Measurements from ENCODE around the gene THRB. TPM values are rescaled to one million over a fixed set of nuclear protein-coding genes. Genes with fewer than 3 reads are reported as not detected.

Gene THRB
- total RNA-seq, 4 donors from 2014 or later, result 3.7 to 11.3 (median 6.1) TPM

DNA sequence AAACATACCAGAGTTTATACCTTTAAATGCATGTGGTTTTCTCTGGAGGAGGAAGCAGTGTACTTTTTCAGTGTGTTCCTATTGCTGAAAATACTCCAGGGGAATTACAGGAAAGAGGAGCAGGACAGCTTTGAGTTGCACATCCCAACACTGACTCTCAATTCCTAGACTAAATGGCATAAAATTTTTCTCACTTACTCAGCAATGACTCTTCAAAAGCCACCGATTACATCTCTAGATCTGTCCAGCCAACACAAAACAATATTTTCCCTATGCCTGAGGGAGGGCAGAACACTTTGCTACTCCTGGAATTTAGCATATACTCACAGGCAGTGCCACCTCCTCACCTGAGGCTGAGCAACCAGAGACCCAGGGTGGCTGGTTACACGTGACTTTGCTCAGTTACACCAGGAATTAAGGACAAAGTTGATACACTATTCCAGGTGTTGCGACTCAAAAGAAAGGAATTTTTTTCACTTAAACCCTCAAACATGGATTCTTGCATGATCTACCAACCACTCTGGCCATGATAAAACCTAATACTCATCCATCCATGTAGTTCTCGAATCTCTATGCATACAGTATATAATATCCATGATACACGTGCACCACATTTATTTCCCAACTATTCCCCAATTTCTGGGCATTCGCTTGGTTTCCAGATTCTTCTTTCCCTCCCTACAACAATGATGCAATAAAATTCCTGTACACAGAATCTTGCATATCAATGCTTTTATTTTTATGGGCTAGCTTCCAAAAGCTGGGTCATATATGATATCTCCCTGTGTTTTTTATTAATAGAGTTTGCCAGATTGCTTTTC lies 194.6 kb downstream of the THRB start:
- Histone ChIP-seq H3K9me3 (no peaks in the 10 kb centered on the region), H3K36me3 (no peaks in the 10 kb centered on the region), H3K27me3 (no peaks in the 10 kb centered on the region), H3K4me3 (no peak overlapping the region), H3K4me1 (peaks cover 0 to 4% (median 2%) of the 10 kb centered on the region in 3 donors), H3K27ac (no peak overlapping the region)
- intact Hi-C loops (cut with DNase I), result no loop called here
- TF ChIP-seq, protein P1, sequence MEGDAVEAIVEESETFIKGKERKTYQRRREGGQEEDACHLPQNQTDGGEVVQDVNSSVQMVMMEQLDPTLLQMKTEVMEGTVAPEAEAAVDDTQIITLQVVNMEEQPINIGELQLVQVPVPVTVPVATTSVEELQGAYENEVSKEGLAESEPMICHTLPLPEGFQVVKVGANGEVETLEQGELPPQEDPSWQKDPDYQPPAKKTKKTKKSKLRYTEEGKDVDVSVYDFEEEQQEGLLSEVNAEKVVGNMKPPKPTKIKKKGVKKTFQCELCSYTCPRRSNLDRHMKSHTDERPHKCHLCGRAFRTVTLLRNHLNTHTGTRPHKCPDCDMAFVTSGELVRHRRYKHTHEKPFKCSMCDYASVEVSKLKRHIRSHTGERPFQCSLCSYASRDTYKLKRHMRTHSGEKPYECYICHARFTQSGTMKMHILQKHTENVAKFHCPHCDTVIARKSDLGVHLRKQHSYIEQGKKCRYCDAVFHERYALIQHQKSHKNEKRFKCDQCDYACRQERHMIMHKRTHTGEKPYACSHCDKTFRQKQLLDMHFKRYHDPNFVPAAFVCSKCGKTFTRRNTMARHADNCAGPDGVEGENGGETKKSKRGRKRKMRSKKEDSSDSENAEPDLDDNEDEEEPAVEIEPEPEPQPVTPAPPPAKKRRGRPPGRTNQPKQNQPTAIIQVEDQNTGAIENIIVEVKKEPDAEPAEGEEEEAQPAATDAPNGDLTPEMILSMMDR (IDR thresholded peaks at IDR 0.05), result no peak
- no peak for TF ChIP-seq POLR2A (IDR thresholded peaks at IDR 0.05)
- 64 to 72% methylated on average over 6 of the region's 6 CpGs for WGBS, 2 donors
- no peak for DNase-seq

DNA sequence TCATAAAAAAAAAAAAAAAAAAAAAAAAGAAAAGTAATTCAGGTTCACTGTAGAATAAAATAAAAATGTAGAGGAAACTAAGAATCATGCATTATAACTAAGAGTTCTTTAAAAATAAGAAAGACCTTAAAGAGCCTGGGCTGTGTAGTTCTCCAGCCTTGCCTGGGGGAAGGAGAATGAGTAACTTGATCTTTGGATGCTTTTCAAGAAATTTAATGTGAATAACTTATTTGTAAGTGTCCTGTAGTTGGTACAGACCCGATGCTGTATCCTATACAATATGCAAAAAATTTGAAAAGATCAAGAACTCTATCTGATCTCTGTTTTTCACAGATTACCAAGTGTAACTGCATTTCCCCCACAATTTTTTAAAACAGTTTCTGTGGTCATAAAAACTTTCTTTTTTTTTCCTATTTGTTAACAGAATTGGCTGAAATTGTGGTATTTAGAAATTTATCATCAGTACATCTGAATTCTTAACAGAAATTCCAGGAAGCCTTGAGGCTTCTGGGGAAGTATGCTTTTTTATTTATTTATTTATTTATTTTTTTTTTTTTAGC lies 195.3 kb downstream of the THRB start:
- WGBS, 2 donors, result 13 to 36% methylated on average over 1 of the region's 1 CpG
- no peaks in the 10 kb centered on the region for H3K27me3 ChIP-seq
- H3K4me1 ChIP-seq, result peaks cover 0 to 4% (median 2%) of the 10 kb centered on the region in 3 donors
- peaks cover 0 to under 1% (median 0%) of the 10 kb centered on the region in 3 donors for H3K9me3 ChIP-seq
- no peak overlapping the region for H3K4me3 ChIP-seq
- H3K27ac ChIP-seq, result no peak overlapping the region
- no peak for DNase-seq
- TF ChIP-seq, protein P1 (IDR thresholded peaks at IDR 0.05), result no peak
- no peak for TF ChIP-seq POLR2A (IDR thresholded peaks at IDR 0.05)
- intact Hi-C loops (cut with DNase I), result no loop called here
- peaks cover 0 to 5% (median 0%) of the 10 kb centered on the region in 3 donors for H3K36me3 ChIP-seq

DNA sequence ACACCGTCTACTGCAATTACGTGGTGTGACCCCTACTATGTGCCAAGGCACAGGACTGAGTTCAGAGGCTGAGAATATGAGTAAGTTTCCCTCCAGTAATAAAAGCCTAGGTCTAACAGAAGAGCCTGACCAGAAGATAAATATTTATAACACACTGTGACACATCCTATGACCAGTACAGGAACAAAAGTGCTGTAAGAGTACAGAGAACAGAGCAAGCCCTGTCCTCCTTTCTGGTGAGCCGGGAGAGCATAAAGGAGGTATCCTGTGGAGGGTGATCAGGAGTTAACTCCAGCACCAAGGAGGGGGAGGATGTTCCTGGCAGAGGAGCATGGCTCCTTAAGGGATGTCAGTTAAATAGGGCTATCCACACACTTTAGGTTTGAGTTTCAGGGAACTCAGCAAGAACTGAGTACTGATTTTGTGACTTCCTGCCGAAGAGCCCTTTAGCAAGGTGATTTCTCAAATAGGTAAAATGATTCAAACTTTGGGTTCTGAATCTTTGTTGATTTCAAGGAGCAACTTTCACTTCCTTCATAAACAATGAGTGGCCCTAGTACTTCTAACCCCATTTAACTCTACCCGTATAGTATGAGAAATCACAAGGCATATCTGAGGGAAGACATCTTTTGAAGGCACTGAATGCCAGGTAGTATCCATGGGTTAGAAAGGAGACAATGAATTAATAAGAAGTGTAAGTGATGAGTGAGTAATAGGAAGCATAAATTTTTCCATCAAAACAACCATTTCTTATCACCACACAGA lies 198.0 kb downstream of the THRB start:
- intact Hi-C loops (cut with DNase I), result no loop called here
- Histone ChIP-seq H3K27me3 (no peaks in the 10 kb centered on the region), H3K4me3 (no peak overlapping the region), H3K36me3 (peaks cover 0 to 12% (median 0%) of the 10 kb centered on the region in 3 donors), H3K4me1 (peaks cover 0 to 4% (median 2%) of the 10 kb centered on the region in 3 donors), H3K27ac (peak overlapping the region in 1 of 4 donors; percentile 38), H3K9me3 (peaks cover 0 to 6% (median 0%) of the 10 kb centered on the region in 3 donors)
- no peak for DNase-seq
- 75 to 83% methylated on average over 5 of the region's 5 CpGs for whole genome bisulfite sequencing, 2 donors
- TF ChIP-seq, protein P1 (IDR thresholded peaks at IDR 0.05), result no peak
- no peak for TF ChIP-seq POLR2A (IDR thresholded peaks at IDR 0.05)

DNA sequence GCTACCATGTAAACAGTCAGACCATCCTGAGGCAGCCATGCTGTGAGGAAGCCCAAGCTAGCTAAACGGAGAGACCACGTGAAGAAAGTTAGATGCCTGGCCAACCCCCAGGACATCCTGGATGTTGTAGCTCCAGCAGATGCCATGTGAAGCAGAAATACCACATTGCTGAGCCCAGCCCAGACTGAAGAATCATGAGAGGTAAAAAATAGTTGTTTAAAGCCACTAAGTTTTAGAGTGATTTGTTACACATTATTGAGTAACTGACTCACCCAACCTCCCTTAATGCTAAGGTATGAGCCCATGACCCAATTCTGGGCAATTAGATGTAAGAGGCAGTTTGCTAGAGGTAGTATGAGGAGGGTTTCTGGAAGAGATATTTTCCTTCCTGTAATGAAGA lies 200.5 kb downstream of the THRB start:
- no peaks in the 10 kb centered on the region for H3K27me3 ChIP-seq
- no peak overlapping the region for H3K4me3 ChIP-seq
- peaks cover 0 to 6% (median 0%) of the 10 kb centered on the region in 3 donors for H3K9me3 ChIP-seq
- peaks cover 0 to 2% (median 0%) of the 10 kb centered on the region in 3 donors for H3K4me1 ChIP-seq
- H3K36me3 ChIP-seq, result peaks cover 0 to 12% (median 0%) of the 10 kb centered on the region in 3 donors
- WGBS, 2 donors, result 94 to 100% methylated on average over 2 of the region's 2 CpGs
- no peak overlapping the region for H3K27ac ChIP-seq
- TF ChIP-seq, protein P1 (IDR thresholded peaks at IDR 0.05), result no peak
- TF ChIP-seq POLR2A (IDR thresholded peaks at IDR 0.05), result no peak
- intact Hi-C loops (cut with DNase I), result no loop called here
- no peak for DNase-seq

Measured in esophagus squamous epithelium (tissue), 5 donors.